Measurements from ENCODE around the gene ASRGL1.

DNA sequence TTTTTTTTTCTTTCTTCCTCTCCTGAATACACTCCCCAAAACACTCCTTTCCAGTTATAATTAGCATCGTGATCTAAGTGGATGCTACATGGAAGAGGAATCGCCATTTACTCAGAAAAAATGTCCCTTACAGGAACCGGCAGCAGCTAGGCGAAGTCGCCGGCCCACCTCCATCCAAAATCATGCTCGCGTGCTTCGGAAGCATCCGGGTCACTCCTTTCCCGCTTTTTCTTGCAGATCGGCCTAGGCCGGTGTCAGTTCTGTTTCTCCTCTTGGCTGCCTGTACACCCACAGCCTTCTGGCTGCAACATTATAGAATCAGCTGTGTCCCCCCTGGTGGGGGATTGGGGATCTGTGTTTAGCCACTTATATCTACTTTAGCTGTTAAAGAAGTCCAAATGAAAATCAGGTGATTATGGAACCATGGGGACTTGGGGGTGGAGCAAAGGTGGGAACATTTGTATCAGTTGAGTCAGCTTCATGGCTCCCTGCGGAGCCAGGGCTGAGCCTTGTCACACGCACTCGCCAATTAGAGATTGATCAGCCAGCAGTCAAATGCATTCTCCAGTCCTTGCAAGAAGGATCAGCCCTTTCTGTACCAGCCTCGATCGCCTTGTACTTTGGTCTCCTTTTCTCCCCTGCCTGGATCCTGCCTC is 36.3 kb downstream of the ASRGL1 start:
- TF ChIP-seq, protein P1, sequence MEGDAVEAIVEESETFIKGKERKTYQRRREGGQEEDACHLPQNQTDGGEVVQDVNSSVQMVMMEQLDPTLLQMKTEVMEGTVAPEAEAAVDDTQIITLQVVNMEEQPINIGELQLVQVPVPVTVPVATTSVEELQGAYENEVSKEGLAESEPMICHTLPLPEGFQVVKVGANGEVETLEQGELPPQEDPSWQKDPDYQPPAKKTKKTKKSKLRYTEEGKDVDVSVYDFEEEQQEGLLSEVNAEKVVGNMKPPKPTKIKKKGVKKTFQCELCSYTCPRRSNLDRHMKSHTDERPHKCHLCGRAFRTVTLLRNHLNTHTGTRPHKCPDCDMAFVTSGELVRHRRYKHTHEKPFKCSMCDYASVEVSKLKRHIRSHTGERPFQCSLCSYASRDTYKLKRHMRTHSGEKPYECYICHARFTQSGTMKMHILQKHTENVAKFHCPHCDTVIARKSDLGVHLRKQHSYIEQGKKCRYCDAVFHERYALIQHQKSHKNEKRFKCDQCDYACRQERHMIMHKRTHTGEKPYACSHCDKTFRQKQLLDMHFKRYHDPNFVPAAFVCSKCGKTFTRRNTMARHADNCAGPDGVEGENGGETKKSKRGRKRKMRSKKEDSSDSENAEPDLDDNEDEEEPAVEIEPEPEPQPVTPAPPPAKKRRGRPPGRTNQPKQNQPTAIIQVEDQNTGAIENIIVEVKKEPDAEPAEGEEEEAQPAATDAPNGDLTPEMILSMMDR (IDR thresholded peaks at IDR 0.05), result no peak
- no peak for TF ChIP-seq POLR2AphosphoS5 (IDR thresholded peaks at IDR 0.05)
- no peak for TF ChIP-seq POLR2A (IDR thresholded peaks at IDR 0.05)
- TF ChIP-seq EP300 (IDR thresholded peaks at IDR 0.05), result no peak
